Renal cortex interstitium (tissue), 11 donors: ENCODE results near the gene HUNK. TPM values are rescaled to one million over a fixed set of nuclear protein-coding genes. Genes with fewer than 3 reads are reported as not detected.

Experiments used
- DNase-seq, 11 donors: peaks; one replicate each; pipeline ENCODE4 v3.0.0-alpha.2; 2013; ENCODE audit warnings: low read depth in 9 of 11, low spot score in 4 of 11; ENCODE audit errors: extremely low read depth in 1 of 11
- polyA plus RNA-seq, 3 donors: library from polyadenylated mRNA; unstranded; fragments of 120-200 nt; gene quantifications; one replicate each; pipeline ENCODE4 v1.2.1, GENCODE V29; 2013; ENCODE audit not compliant: insufficient read length in 3 of 3

Gene HUNK
- polyA plus RNA-seq, 3 donors, result 19.4 to 19.6 (median 19.4) TPM

DNA sequence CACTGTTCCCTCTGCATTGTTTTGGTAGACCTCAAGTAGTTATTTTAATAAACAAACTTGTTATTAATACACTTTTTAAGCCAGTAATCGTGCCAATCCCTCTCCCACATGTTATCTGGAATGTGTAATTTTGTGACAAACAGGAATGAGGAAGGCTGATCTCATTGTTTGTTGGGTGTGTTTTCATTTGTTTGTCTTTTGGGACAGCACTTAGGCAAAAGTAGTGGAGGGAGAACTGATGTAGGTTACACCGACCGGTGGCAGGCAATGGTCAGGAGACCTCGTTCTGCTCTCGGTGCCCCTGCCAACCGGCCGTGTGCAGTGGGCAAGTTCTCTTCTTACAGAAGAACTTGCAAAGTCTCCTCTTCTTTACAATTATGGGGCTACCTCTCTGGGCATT, 99.8 kb downstream of the HUNK start:
- DNase-seq, result no peak

DNA sequence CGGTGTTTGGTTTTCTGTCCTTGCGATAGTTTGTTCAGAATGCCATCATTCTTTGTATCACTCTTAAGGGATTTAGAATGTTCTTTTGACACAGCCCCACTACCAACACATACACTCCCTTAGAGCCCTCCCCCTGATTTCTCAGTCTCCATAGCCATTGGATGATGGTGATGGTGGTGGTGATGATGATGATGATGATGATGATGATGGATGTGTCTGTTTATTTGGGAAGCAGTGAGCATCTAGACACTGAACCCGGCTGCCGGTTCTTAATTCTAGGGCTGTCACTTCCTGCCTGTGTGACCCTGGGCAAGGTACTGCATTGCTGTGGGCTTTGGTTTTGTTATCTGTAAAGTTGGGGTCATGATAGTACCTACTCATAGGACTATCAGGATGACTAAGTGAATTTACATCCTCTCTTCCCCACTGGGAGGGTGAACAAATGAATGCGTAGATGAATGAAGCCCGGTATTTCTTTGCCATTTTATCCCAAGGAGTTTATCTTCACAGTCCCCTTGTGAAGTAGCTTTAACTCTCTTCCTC, 100.7 kb downstream of the HUNK start:
- no peak for DNase-seq

DNA sequence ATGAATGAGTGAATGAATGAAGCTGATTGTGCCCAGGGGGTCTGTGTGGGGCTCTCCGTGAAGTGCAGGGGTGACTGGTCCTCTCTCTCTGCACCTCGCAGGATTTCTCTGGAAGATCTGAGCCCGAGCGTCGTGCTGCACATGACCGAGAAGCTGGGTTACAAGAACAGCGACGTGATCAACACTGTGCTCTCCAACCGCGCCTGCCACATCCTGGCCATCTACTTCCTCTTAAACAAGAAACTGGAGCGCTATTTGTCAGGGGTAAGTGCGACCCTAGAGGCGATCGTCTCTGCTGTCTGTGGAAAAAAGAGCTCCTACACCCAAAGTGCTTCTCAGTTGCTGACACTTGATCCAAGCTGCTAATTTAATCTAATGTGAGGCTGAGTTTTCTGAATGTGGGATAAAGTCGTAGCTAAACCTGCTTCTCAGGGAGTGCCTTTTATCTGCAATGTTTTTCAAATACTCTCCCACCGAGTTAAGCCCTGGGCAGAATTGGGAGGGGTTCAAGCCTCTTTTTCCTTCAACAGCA, 101.7 kb downstream of the HUNK start:
- no peak for DNase-seq

DNA sequence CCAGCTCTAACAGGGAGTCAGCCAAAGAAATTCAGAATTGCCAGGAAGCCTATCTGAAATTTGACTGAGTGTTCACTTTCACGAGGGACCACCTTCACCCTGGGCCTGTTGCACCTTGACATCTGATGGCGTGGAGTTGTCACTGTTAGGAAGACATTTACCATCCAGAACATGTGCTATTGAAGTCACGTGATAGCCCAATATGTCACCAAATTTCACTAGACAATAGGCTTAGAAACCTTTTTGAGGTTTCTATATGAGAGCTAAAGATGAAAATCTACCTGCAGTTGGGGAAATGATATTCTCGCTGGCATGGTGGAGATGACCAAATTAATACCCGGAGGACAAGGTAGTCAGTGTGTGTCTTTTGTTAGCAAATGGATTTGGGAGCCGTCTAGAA, 102.7 kb downstream of the HUNK start:
- no peak for DNase-seq

DNA sequence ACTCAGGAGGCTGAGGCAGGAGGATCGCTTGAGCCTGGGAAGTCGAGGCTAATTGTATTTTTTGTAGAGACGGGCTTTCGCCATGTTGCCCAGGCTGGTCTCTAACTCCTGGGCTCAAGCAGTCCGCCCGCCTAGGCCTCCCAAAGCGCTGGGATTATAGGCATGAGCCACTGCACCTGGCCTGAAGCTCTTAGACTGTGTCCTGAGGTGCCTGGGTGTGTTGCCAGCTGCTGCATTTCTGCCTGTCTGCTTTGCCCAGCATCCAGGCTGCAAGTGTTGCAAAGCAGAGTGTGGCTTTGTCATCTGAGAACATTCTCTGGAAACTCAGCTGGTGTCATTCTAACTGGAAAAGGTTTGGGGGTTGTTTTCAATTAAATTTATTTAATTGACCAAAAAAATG, 105.0 kb downstream of the HUNK start:
- no peak for DNase-seq

DNA sequence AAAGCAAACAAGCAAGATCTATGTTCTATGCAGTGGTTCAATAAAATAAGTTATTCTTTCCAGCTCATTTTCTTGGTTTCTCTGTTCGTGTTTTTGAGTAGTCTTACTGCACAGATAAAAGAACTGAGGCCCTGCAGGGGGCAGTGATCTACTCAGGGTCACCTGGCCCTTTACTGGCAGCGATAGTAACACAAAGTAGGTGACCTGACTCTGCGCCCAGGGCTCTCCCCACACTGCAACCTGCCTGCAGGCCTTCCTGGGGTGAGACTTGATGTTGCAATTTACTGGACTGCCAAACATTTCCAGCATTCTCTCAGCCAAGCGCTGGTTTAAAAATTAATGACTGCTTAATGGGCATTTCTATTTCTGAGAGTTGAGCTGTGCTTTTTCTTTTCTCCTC, 110.3 kb downstream of the HUNK start:
- no peak for DNase-seq

DNA sequence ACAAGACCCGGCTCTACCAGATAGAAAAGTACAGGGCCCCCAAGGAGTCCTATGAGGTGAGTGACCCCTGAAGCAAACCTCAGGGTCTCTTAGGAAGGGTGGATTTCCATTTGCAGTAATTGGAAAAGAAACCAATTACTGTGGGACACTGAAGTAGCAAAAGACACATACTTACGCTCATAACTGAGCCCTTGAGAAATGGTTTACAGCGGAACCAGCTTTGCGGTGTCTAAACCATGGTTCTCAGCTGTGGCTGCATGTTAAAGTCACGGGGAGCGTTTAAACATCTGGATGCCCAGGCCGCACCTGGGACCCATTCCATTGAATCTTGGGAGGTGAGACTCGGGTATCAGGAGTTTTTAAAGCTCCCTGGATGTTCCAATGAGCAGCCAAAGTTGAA, 110.7 kb downstream of the HUNK start:
- DNase-seq, result no peak

DNA sequence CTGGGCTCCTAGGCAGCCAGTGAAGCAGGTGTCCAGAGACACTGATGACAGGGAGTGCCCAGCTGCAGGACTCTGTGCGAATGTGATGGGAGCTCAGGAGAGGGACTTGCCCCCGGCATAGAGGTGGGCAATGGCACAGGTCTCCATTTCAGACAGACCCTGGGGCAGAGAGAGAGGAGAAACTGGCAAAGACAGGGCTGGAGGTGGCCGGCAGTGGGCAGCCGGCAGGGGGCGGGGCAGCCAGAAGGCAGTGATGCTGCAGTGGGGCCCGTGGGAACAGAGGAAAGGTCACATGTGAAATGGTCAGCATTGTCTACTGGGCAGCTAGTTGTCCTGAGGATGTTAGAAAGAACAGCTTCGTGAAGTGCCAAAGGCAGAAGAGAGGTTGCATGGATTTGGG, 112.6 kb downstream of the HUNK start:
- no peak for DNase-seq

DNA sequence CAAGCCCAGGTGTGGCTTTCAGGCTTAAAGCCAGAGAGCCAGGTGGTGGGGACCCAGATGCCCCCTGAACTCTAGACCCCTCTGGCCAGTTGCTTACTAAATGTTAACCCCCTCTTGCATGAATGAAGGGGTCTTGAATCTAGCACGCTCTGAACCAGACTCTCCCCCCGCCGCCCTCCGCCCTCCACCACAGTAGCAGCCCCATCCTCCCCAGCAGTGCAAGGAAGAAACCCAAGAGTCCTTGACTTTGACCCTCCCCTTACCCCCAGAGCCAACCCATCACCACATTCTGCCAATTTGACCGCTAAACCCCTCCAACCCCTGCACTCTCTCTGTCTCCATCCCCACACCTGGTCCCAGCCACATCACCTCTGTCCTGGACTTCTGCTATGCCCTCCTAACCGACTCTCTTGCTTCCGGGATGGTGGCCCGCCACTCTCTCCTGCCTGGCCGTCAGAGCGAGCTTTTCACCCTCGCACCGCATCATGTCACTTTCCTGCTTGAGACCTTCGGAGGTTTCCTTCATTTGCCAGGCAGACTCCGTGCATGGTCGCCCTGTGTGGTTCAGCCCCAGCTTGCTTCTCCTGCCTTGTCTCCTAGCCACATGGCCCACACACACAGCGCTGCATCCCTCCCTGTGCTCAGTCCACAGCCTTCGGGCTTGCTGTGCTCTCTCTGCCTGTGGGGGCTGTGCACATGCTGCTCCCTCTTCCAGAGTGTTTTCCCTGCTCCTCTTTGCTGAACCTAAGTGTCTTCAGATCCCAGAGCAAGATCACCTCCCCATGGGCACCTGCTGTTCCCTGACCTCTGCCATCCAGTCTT, 113.4 kb downstream of the HUNK start:
- DNase-seq, result no peak

DNA sequence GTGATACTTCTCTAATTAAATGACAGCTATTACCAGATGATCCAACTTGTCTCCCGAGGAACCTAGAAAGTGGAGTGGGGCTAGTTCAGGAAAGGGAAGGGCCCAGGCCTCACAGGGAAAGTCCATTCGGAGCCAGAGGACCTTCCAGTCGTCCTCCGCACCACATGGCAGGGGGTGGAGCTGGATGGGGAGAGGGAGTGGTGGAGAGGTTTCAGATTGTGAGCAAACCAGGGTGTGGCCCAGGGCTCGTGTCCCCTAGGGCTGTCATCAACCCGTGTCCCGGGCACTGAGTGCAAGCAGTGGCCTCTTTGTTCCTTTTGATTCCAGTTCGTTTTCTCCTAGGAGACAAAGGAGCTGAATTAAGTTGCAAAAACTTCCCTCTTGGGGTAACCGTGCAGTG, 114.9 kb downstream of the HUNK start:
- no peak for DNase-seq

DNA sequence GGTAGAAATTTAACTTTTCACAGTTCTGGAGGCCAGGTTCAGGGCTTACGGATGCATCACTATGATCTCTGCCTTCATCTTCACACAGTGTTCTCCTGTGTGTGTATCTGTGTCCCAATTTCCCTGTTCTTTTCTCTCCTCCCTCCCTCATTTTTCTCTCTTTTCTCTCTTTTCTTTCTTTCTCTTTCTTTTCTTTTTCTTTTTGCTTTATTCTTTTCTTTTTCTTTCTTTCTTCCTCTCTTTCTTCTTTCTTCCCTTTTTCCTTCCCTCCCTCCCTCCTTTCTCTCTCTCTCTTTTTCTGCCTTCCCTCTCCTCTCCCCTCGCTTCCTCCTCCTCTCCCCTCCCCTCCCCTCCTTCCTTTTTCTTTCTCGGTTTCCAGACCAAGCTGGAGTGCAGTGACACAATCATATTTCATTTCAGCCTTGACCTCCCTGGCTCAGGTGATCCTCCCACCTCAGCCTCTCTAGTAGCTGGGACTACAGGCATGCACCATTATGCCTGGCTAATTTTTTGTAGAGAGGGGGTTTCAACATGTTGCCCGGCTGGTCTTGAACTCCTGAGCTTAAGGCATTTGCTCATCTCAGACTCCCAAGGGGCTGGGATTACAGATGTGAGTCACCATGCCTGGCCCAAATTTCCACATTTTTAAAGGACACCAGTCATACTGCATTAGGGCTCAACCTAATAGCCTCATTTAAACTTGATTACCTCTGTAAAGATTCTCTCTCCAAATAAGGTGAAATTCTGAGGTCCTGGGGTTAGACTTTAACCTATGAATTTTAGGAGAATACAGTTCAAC, 115.9 kb downstream of the HUNK start:
- no peak for DNase-seq

DNA sequence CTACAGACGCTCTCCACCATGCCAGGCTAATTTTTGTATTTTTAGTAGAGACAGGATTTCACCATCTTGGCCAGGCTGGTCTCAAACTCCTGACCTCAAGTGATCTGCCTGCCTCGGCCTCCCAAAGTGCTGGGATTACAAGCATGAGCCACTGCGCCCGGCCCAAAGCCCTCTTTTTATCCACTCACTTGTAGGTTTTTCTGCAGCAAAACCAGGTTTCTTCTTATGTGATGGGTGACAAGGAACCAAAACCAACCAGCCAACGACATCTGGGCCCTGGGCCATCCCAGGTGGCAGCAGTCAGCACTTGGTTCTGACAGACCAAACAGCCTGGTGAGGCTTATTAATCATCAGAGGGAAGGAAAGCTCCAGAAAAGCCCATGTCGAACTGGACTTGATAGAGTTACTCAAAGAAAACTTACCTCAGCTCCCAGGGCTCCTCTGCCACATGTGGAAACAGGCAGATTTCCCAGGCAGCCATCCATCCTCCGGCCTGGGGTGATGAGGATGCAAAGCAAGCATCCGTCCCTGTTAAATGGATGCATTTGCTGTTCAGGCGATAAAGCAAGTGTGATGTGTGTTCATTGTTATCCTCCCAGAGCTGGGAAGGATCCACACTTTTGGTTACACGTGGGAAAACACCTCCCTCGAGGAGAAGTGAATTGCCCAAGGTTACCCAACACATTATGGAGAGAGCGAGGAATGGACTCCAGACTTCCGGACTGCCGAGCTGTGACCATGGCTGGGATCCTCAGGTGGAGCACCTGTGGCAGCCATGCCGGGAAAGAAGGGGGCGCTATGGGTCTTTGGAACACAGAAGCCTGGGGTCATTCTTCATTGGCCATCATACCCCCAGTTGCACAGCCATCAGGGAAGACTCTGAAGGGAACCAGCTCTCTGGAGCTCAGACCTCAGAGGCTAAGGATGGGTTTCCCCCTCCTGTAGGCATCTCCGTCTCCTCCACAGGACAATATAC, 118.8 kb downstream of the HUNK start:
- no peak for DNase-seq

DNA sequence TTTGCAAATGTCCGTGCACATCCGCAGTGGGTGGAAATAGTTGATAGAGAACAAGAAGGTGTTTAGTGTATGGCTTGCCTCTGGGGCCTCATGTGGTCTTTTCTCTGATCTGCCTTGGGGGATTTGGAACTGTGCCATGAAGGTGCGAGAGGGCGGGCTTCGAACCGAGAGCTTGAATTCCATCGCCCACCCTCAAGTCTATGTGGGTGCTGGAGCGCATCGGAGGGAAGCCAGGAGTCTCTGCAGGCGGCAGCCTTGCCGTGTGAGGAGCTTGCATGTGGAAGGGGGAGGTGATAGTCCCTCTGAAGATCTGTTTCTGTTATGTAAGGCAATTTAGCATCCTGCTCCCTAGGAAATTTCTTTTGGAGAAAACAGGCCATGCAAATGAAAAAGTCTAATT, 119.6 kb downstream of the HUNK start:
- DNase-seq, result no peak

DNA sequence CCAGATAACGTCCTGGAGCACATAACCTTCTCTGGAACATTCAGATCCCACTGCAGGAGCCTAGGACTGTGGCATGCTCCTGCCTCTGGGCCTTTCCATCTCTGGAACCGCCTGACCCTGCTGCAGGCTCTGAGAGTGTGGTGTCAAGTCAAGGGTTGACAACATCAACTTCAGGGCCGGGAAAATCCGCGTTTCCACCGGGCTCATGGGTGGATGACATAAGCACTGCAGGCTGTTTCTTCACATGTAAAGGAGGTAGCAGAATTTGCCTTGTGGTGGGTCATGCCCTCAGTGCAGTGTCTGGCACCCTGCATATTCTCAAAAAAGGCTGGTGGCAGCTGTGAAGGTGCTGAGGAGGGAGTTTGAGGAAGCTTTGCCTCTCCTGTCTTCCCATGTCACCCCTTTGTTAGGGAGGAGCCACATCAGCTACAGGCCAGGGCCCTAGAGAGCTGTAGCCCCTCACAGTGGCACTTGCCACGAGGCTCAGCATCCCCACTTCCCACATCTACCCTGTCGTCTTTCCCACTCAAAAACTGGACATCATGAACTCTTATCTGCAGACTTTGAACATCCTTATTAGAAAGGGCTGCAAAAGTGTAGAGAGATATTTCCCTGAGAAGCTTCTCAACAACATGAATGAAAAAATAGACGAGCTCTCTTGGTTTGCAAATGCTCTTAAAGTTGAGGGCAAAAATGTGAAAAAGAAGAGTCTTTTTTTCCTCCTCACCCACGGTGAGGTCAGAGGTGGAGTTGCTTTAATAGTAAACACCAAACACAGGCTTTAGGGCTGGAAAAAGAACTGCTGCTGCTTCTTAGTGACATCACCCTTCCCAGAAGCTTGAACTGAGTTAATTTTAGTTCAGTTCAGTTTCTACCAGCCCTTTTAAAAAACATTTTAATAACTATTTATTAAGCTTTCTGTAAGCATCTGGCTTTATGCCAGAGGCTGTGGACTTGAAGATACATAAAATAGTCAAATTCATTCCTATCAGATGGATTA, 121.3 kb downstream of the HUNK start:
- DNase-seq, result peak in 1 of 11 donors; percentile 20

DNA sequence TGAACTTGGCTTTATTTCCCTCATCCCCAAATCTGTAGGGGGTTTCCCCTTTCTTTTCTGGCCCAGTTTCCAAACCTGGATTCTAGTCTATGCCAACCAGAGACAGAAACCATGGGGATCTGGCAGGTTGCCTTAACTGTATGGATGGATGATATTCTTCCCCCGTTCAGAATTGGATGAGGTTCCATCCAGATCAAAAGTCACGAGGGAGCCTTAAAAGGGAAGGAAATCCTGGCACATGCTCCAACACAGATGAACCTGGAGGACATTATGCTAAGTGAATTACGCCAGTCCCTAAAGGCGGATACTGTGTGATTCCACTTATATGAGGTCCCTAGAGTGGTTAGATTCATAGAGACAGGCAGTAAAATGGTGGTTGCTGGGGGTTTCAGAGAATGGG, 124.4 kb downstream of the HUNK start:
- DNase-seq, result no peak

DNA sequence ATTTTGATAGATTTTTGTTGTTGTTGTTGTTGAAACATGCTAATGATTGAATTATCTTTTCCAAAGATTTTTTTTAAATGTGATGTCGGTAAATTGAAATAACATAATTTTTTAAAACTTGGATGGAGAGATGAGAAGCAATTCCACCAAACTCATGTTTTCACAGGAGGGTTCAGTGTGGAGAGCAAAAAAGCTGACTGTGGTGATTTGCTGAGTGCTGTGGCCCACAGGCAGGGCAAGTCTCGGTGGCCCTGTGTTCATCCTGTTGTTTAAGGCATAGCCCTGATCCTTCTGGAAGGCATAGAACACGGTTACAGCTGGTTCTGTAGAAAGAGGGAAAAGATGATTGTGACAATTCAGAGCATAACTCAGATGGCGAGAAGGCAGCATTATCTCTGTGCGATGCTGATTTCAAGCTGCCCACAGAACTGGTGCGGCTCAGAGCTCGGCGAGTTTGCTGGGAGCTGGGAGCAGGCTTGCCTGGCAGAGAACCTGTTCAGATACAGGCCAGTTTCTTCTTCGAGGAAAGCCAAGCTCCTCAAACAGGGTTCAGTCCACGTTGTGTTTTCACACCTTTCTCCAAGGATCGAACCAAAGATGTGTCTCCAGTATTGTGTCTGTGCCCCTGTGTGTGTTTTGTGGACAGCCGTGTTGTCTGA, 127.1 kb downstream of the HUNK start:
- no peak for DNase-seq

DNA sequence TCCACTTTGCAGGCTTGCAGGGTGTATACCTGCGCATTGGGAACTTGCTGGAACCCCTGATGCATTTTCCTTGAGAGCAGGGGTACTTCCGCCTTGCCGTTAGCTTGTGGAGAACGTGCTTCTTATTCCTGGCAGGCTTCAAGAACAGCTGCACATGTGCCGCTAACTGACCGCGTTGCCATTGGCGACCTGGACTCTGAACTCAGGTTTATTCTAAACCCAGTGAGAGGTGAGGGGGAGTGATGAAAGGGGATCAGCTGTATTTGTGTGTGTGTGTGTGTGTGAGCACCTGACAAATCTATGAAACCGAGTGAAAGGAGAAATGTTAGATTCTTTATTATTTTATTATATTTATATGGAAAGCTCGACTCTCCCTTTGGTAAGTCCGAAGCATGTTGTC, 128.6 kb downstream of the HUNK start:
- DNase-seq, result peak in 10 of 11 donors; percentile 27 to 72 (median 57)
